ENCODE results near the gene ACADS.

The ACADS gene

GRCh38 chr12:120725659-120726509 is at the start of gene ACADS:
Gene ACADS, plus strand, starts transcription at chr12:120725826. Its CDS starts 60 bp downstream, at chr12:120725886.
- DNase-seq = peak; percentile 86

- DNase-seq = no peak
Measured at GRCh38 chr12:120677765-120678473, 47.7 kb upstream of the ACADS start.

GRCh38 chr12:120678572-120678971 is 47.1 kb upstream of the ACADS start:
- DNase-seq = no peak

GRCh38 chr12:120680165-120680738 is 45.4 kb upstream of the ACADS start:
- no peak for DNase-seq

- DNase-seq = no peak
Measured at GRCh38 chr12:120684523-120684932, 41.1 kb upstream of the ACADS start.

- DNase-seq = no peak
Measured at GRCh38 chr12:120685522-120685921, 40.1 kb upstream of the ACADS start.

GRCh38 chr12:120686151-120686689 is 39.4 kb upstream of the ACADS start:
- DNase-seq = peak; percentile 98

GRCh38 chr12:120686690-120687577 is 38.7 kb upstream of the ACADS start, which contains the start of gene MLEC:
Gene MLEC, plus strand, starts transcription at chr12:120687149. Its CDS starts 148 bp downstream, at chr12:120687297.
- peak; percentile 99 for DNase-seq

GRCh38 chr12:120687578-120688289 is 37.9 kb upstream of the ACADS start:
- DNase-seq = peak; percentile 43

- no peak for DNase-seq
Measured at GRCh38 chr12:120688527-120689071, 37.0 kb upstream of the ACADS start.

- no peak for DNase-seq
Measured at GRCh38 chr12:120689397-120690082, 36.1 kb upstream of the ACADS start.

GRCh38 chr12:120690083-120690450 is 35.6 kb upstream of the ACADS start:
- DNase-seq = no peak

- DNase-seq = no peak
Measured at GRCh38 chr12:120690978-120691377, 34.6 kb upstream of the ACADS start.

GRCh38 chr12:120692524-120693033 is 33.0 kb upstream of the ACADS start:
- no peak for DNase-seq

GRCh38 chr12:120693848-120694247 is 31.8 kb upstream of the ACADS start:
- no peak for DNase-seq

GRCh38 chr12:120696626-120697025 is 29.0 kb upstream of the ACADS start:
- DNase-seq = no peak

GRCh38 chr12:120697344-120697743 is 28.3 kb upstream of the ACADS start:
- DNase-seq = no peak

GRCh38 chr12:120698665-120699064 is 27.0 kb upstream of the ACADS start:
- no peak for DNase-seq

- no peak for DNase-seq
Measured at GRCh38 chr12:120699553-120699952, 26.1 kb upstream of the ACADS start.

- no peak for DNase-seq
Measured at GRCh38 chr12:120700886-120701285, 24.7 kb upstream of the ACADS start.

Measured in stimulated activated naive CD4-positive, alpha-beta T cell treated with Interleukin-2 at 50 U/mL for 16 hours (primary cell).